ENCODE data around the gene ALKBH8. TPM values are rescaled to one million over a fixed set of nuclear protein-coding genes. Genes with fewer than 3 reads are reported as not detected.

Gene ALKBH8
- total and polyA plus RNA-seq, 2 of the 4 experiments (the other 2 are of a cell fraction): 3.0 to 6.6 TPM

- dilution Hi-C loops (cut with HindIII; ENCODE audit: low sequenced_read_pairs, unreplicated experiment) (no loop called here), in situ Hi-C loops (cut with MboI; ENCODE audit: low sequenced_read_pairs) (no loop called here), intact Hi-C loops (cut with micrococcal nuclease) (no loop called here)
- Histone ChIP-seq H3K4ac (ENCODE audit: low read depth, low read length) (no peak overlapping the region), H3K79me1 (ENCODE audit: low read depth in 1 of 2, low read length in 2 of 2) (no peaks in the 10 kb centered on the region; a peak in 2 of 4 replicates), H2AK5ac (ENCODE audit: low read depth, low read length) (no peak overlapping the region), H3K4me2 (ENCODE audit: low read depth, low read length) (no peak overlapping the region), H3K9me1 (ENCODE audit: insufficient read depth, low read length) (no peaks in the 10 kb centered on the region), H3K27ac (ENCODE audit: insufficient read depth, low read length) (no peak overlapping the region), H4K91ac (ENCODE audit: insufficient read depth, low read depth, low read length) (no peak overlapping the region), H2BK120ac (ENCODE audit: low read depth, low read length) (no peak overlapping the region), H3K9me3 (ENCODE audit: control insufficient read depth, insufficient read depth, low read length) (no peaks in the 10 kb centered on the region), H4K20me1 (ENCODE audit: insufficient read depth, low read length) (no peaks in the 10 kb centered on the region), H3K4me3 (ENCODE audit: insufficient read depth, low read depth, low read length) (no peak overlapping the region), H3K9ac (ENCODE audit: low read depth, low read length) (no peak overlapping the region), H3K23ac (ENCODE audit: low read depth, low read length) (no peak overlapping the region), H3K27me3 (ENCODE audit: control insufficient read depth, insufficient read depth, low read length) (no peaks in the 10 kb centered on the region), H3K36me3 (ENCODE audit: control insufficient read depth, insufficient read depth, low read length) (peaks cover 2% of the 10 kb centered on the region; the same call in 1 of the 2 replicates), H3K14ac (replicated peaks; ENCODE audit: low read depth, low read length) (no peak overlapping the region), H2BK5ac (ENCODE audit: low read depth, low read length, poor library complexity, severe bottlenecking) (no peak overlapping the region), H4K5ac (ENCODE audit: low read depth, low read length) (no peak overlapping the region), H2AK9ac (replicated peaks; ENCODE audit: low read depth, low read length, poor library complexity) (no peak overlapping the region), H2BK15ac (ENCODE audit: low read depth, low read length) (no peak overlapping the region), H4K8ac (ENCODE audit: low read depth in 2 of 2, low read length in 2 of 2) (no peak overlapping the region), H2AFZ (replicated peaks; ENCODE audit: low read length, poor library complexity) (no peak overlapping the region), H2BK20ac (ENCODE audit: low read depth, low read length) (no peak overlapping the region), H3K56ac (ENCODE audit: extremely low read depth, insufficient read depth, low read length) (no peak overlapping the region), H3K18ac (ENCODE audit: low read depth, low read length) (no peak overlapping the region), H3K4me1 (ENCODE audit: control insufficient read depth, insufficient read depth, low read length) (no peaks in the 10 kb centered on the region)
- ChIA-PET POLR2A (ENCODE audit: unreplicated experiment) (no interaction called here), CTCF (no interaction called here)
- TF ChIP-seq MXI1 (IDR thresholded peaks at IDR 0.05; ENCODE audit: borderline replicate concordance, low read depth, low read length) (no peak), SMC3 (IDR thresholded peaks at IDR 0.05; ENCODE audit: low read depth, low read length) (no peak)
- no TSS peak for BruUV-seq (replicated peaks)
- no peak for ATAC-seq (ENCODE audit: low read depth)
- no CpG with 5 or more reads among the region's 2 CpGs for WGBS, 2 experiments (ENCODE audit: extremely low coverage in 2 of 2, insufficient read length in 1 of 2)
- DNase-seq: no peak
These were observed 56.7 kb downstream of the ALKBH8 start for GRCh38 chr11:107508858-107509244.
